ENCODE data around the gene TBX5. TPM values are rescaled to one million over a fixed set of nuclear protein-coding genes. Genes with fewer than 3 reads are reported as not detected.

The TBX5 gene
- total and polyA plus RNA-seq, 2 donors (not counting 1 experiment from before 2014, with no cell fraction given) = 16.8 to 19.4 TPM

DNA sequence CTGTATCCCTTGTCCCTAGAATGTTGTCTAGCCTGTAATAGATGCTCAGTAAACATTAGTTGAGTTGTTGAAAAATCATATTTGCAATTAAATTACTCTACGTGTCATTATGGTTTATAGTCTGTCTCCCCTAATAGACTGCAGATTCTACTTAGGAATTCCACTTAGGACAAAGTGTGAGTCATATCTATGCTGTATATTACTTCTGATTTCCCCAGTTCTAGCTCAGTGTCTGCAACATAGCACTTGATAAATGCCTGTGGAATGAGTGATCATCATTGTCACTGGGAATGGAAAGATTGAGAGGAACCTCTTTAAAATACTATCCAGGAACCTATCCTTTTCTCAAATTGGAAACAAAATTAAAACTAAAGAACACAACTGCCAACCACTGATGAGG, 99.3 kb downstream of the TBX5 start:
- DNase-seq (ENCODE audit: low read depth in 2 of 2) = peak; percentile 40 to 81

GRCh38 chr12:114305446-114305845, 100.5 kb downstream of the TBX5 start:
- no peak overlapping the region for H2AFZ ChIP-seq (ENCODE audit: low read length)
- H3K9ac ChIP-seq (ENCODE audit: insufficient read depth, low read length) = no peak overlapping the region
- no peaks in the 10 kb centered on the region for H3K9me3 ChIP-seq (ENCODE audit: control insufficient read depth, insufficient read depth, low read depth, low read length)
- H3K4me1 ChIP-seq (ENCODE audit: control insufficient read depth, extremely low read depth, insufficient read depth, low read length) = no peaks in the 10 kb centered on the region
- no peak for DNase-seq (ENCODE audit: low read depth in 2 of 2)
- H3K4me3 ChIP-seq (replicated peaks in 1 of 4; ENCODE audit: control extremely low read depth in 1 of 4, insufficient read depth in 1 of 4, low read depth in 3 of 4, low read length in 4 of 4) = no peak overlapping the region
- no peaks in the 10 kb centered on the region for H3K79me2 ChIP-seq (ENCODE audit: control insufficient read depth, insufficient read depth, low read length)
- H3K27me3 ChIP-seq (ENCODE audit: control insufficient read depth, insufficient read depth, low read length) = no peaks in the 10 kb centered on the region
- H3K4me2 ChIP-seq (ENCODE audit: extremely low read depth, insufficient read depth, low read length) = no peak overlapping the region
- H4K20me1 ChIP-seq (ENCODE audit: control insufficient read depth, extremely low read depth, insufficient read depth, low read length) = no peaks in the 10 kb centered on the region
- TF ChIP-seq, protein P1, sequence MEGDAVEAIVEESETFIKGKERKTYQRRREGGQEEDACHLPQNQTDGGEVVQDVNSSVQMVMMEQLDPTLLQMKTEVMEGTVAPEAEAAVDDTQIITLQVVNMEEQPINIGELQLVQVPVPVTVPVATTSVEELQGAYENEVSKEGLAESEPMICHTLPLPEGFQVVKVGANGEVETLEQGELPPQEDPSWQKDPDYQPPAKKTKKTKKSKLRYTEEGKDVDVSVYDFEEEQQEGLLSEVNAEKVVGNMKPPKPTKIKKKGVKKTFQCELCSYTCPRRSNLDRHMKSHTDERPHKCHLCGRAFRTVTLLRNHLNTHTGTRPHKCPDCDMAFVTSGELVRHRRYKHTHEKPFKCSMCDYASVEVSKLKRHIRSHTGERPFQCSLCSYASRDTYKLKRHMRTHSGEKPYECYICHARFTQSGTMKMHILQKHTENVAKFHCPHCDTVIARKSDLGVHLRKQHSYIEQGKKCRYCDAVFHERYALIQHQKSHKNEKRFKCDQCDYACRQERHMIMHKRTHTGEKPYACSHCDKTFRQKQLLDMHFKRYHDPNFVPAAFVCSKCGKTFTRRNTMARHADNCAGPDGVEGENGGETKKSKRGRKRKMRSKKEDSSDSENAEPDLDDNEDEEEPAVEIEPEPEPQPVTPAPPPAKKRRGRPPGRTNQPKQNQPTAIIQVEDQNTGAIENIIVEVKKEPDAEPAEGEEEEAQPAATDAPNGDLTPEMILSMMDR (conservative IDR thresholded peaks at IDR 0.05 in 1 of 2, IDR thresholded peaks at IDR 0.05 in 1 of 2; ENCODE audit: low read depth in 1 of 2, low read length in 2 of 2) = no peak
- no peak for TF ChIP-seq EZH2 (IDR thresholded peaks at IDR 0.05; ENCODE audit: low read length, missing control alignments)
- H3K36me3 ChIP-seq (ENCODE audit: control insufficient read depth, insufficient read depth, low read length) = no peaks in the 10 kb centered on the region
- no peak overlapping the region for H3K27ac ChIP-seq (ENCODE audit: insufficient read depth, low read length)

More for the DNA sequence above, 99.3 kb downstream of the TBX5 start:
- H3K9me3 ChIP-seq (ENCODE audit: control insufficient read depth, insufficient read depth, low read depth, low read length) = no peaks in the 10 kb centered on the region
- H4K20me1 ChIP-seq (ENCODE audit: control insufficient read depth, extremely low read depth, insufficient read depth, low read length) = no peaks in the 10 kb centered on the region
- TF ChIP-seq, protein P1 (conservative IDR thresholded peaks at IDR 0.05 in 1 of 2, IDR thresholded peaks at IDR 0.05 in 1 of 2; ENCODE audit: low read depth in 1 of 2, low read length in 2 of 2) = no peak
- TF ChIP-seq EZH2 (IDR thresholded peaks at IDR 0.05; ENCODE audit: low read length, missing control alignments) = no peak
- no peak overlapping the region for H3K27ac ChIP-seq (ENCODE audit: insufficient read depth, low read length)
- no peak overlapping the region for H3K9ac ChIP-seq (ENCODE audit: insufficient read depth, low read length)
- no peak overlapping the region for H3K4me2 ChIP-seq (ENCODE audit: extremely low read depth, insufficient read depth, low read length)
- H3K4me1 ChIP-seq (ENCODE audit: control insufficient read depth, extremely low read depth, insufficient read depth, low read length) = no peaks in the 10 kb centered on the region
- H2AFZ ChIP-seq (ENCODE audit: low read length) = no peak overlapping the region
- H3K4me3 ChIP-seq (replicated peaks in 1 of 4; ENCODE audit: control extremely low read depth in 1 of 4, insufficient read depth in 1 of 4, low read depth in 3 of 4, low read length in 4 of 4) = no peak overlapping the region
- H3K36me3 ChIP-seq (ENCODE audit: control insufficient read depth, insufficient read depth, low read length) = no peaks in the 10 kb centered on the region
- no peaks in the 10 kb centered on the region for H3K27me3 ChIP-seq (ENCODE audit: control insufficient read depth, insufficient read depth, low read length)
- H3K79me2 ChIP-seq (ENCODE audit: control insufficient read depth, insufficient read depth, low read length) = no peaks in the 10 kb centered on the region
